ENCODE results near the gene VPS16. TPM values are rescaled to one million over a fixed set of nuclear protein-coding genes. Genes with fewer than 3 reads are reported as not detected.
"Not testable (repeated sequence)": the region's sequence is repeated elsewhere in the genome, so short reads cannot be mapped to it uniquely, and the experiment has no call there.

Gene VPS16
- total RNA-seq, 4 donors from 2014 or later: 22.0 to 37.5 (median 30.2) TPM

- no peaks in the 10 kb centered on the region for H3K36me3 ChIP-seq
- intact Hi-C loops (cut with DNase I): no loop called here
- 80% methylated on average over 2 of the region's 2 CpGs for WGBS
These were observed 53.7 kb downstream of the VPS16 start for GRCh38 chr20:2894221-2894620.

GRCh38 chr20:2895154-2895553 lies 54.6 kb downstream of the VPS16 start:
- 98% methylated on average over 3 of the region's 3 CpGs for WGBS
- DNase-seq (ENCODE audit: extremely low spot score); H3K4me3 ChIP-seq; H3K27ac ChIP-seq (replicated peaks in 1 of 4); H3K27me3 ChIP-seq; H3K9me3 ChIP-seq; intact Hi-C loops (cut with DNase I); H3K36me3 ChIP-seq: not testable (repeated sequence)
- H3K4me1 ChIP-seq: peaks cover 13 to 22% (median 17%) of the 10 kb centered on the region in 4 donors

More at GRCh38 chr20:2894221-2894620, 53.7 kb downstream of the VPS16 start:
- Histone ChIP-seq H3K27ac (replicated peaks in 1 of 4) (no peak overlapping the region), H3K27me3 (no peaks in the 10 kb centered on the region), H3K4me3 (no peak overlapping the region), H3K4me1 (peaks cover 13 to 25% (median 17%) of the 10 kb centered on the region in 4 donors), H3K9me3 (peaks cover 0 to 9% (median 6%) of the 10 kb centered on the region in 4 donors)
- no peak for TF ChIP-seq POLR2AphosphoS5 (IDR thresholded peaks at IDR 0.05)
- TF ChIP-seq CTCF (IDR thresholded peaks at IDR 0.05): no peak
- no peak for TF ChIP-seq POLR2A (IDR thresholded peaks at IDR 0.05; ENCODE audit: low read depth)
- TF ChIP-seq EP300 (IDR thresholded peaks at IDR 0.05): no peak
- DNase-seq (ENCODE audit: extremely low spot score): no peak

GRCh38 chr20:2899243-2899642 lies 58.7 kb downstream of the VPS16 start:
- no peaks in the 10 kb centered on the region for H3K36me3 ChIP-seq
- TF ChIP-seq POLR2AphosphoS5 (IDR thresholded peaks at IDR 0.05): no peak
- no peak for TF ChIP-seq CTCF (IDR thresholded peaks at IDR 0.05)
- no peak for TF ChIP-seq EP300 (IDR thresholded peaks at IDR 0.05)
- no peak for TF ChIP-seq POLR2A (IDR thresholded peaks at IDR 0.05; ENCODE audit: low read depth)
- 90% methylated on average over 3 of the region's 3 CpGs for WGBS
- intact Hi-C loops (cut with DNase I): no loop called here
- H3K27ac ChIP-seq (replicated peaks in 1 of 4): no peak overlapping the region
- no peak overlapping the region for H3K4me3 ChIP-seq
- peaks cover 0 to 19% (median 15%) of the 10 kb centered on the region in 4 donors for H3K4me1 ChIP-seq
- no peak for DNase-seq (ENCODE audit: extremely low spot score)
- peaks cover 0 to 9% (median 6%) of the 10 kb centered on the region in 4 donors for H3K9me3 ChIP-seq
- no peaks in the 10 kb centered on the region for H3K27me3 ChIP-seq

- Histone ChIP-seq H3K27me3 (no peaks in the 10 kb centered on the region), H3K27ac (replicated peaks in 1 of 4) (no peak overlapping the region), H3K9me3 (no peaks in the 10 kb centered on the region), H3K4me3 (no peak overlapping the region), H3K36me3 (no peaks in the 10 kb centered on the region), H3K4me1 (peaks cover 0 to 19% (median 15%) of the 10 kb centered on the region in 4 donors)
- TF ChIP-seq POLR2A (IDR thresholded peaks at IDR 0.05; ENCODE audit: low read depth): no peak
- TF ChIP-seq CTCF (IDR thresholded peaks at IDR 0.05): no peak
- TF ChIP-seq EP300 (IDR thresholded peaks at IDR 0.05): no peak
- no peak for TF ChIP-seq POLR2AphosphoS5 (IDR thresholded peaks at IDR 0.05)
- no peak for DNase-seq (ENCODE audit: extremely low spot score)
- WGBS: 76% methylated on average over 11 of the region's 11 CpGs
- intact Hi-C loops (cut with DNase I): no loop called here
These were observed 60.5 kb downstream of the VPS16 start for GRCh38 chr20:2900845-2901592.

- DNase-seq (ENCODE audit: extremely low spot score): no peak
- H3K4me1 ChIP-seq: peaks cover 0 to 23% (median 18%) of the 10 kb centered on the region in 4 donors
- TF ChIP-seq POLR2AphosphoS5 (IDR thresholded peaks at IDR 0.05) (no peak), POLR2A (IDR thresholded peaks at IDR 0.05; ENCODE audit: low read depth) (no peak), CTCF (IDR thresholded peaks at IDR 0.05) (no peak), EP300 (IDR thresholded peaks at IDR 0.05) (no peak)
- H3K36me3 ChIP-seq: no peaks in the 10 kb centered on the region
- H3K9me3 ChIP-seq: no peaks in the 10 kb centered on the region
- H3K27me3 ChIP-seq: no peaks in the 10 kb centered on the region
- intact Hi-C loops (cut with DNase I): no loop called here
- H3K4me3 ChIP-seq: no peak overlapping the region
- 0% methylated on average over 1 of the region's 1 CpG for WGBS
- no peak overlapping the region for H3K27ac ChIP-seq (replicated peaks in 1 of 4)
These were observed 61.7 kb downstream of the VPS16 start for GRCh38 chr20:2902291-2902690.
